ENCODE measurements around the gene CHST1. TPM values are rescaled to one million over a fixed set of nuclear protein-coding genes. Genes with fewer than 3 reads are reported as not detected.

Gene CHST1
- total and polyA plus RNA-seq, 4 donors = 6.0 to 31.0 (median 13.1) TPM

GRCh38 chr11:45643598-45644260, 21.7 kb downstream of the CHST1 start:
- H3K27ac ChIP-seq (ENCODE audit: low read depth in 1 of 2, low read length in 2 of 2) = no peak overlapping the region
- H3K36me3 ChIP-seq (ENCODE audit: control insufficient read depth in 1 of 2, insufficient read depth in 2 of 2, low read length in 1 of 2) = no peaks in the 10 kb centered on the region
- no peaks in the 10 kb centered on the region for H3K4me1 ChIP-seq (ENCODE audit: control insufficient read depth in 1 of 2, insufficient read depth in 2 of 2, low read length in 2 of 2)
- no peak for ATAC-seq (ENCODE audit: low FRiP score)
- no peak overlapping the region for H3K4me3 ChIP-seq (ENCODE audit: low read length in 2 of 2)
- intact Hi-C loops (cut with DNase I) = no loop called here
- peaks cover 0 to 2% of the 10 kb centered on the region in 2 donors for H3K27me3 ChIP-seq (ENCODE audit: control insufficient read depth in 1 of 2, insufficient read depth in 2 of 2, low read length in 1 of 2)
- no peaks in the 10 kb centered on the region for H3K9me3 ChIP-seq (ENCODE audit: control insufficient read depth, low read length)
- 63 to 68% methylated on average over 7 of the region's 7 CpGs for WGBS, 2 donors
- DNase-seq = no peak

- peaks cover 0 to 4% of the 10 kb centered on the region in 2 donors for H3K27me3 ChIP-seq (ENCODE audit: control insufficient read depth in 1 of 2, insufficient read depth in 2 of 2, low read length in 1 of 2)
- no peak for ATAC-seq (ENCODE audit: low FRiP score)
- H3K27ac ChIP-seq (ENCODE audit: low read depth in 1 of 2, low read length in 2 of 2) = no peak overlapping the region
- H3K9me3 ChIP-seq (ENCODE audit: control insufficient read depth, low read length) = peaks cover 3% of the 10 kb centered on the region
- intact Hi-C loops (cut with DNase I) = no loop called here
- H3K4me3 ChIP-seq (ENCODE audit: low read length in 2 of 2) = no peak overlapping the region
- no peak for DNase-seq
- no peaks in the 10 kb centered on the region for H3K36me3 ChIP-seq (ENCODE audit: control insufficient read depth in 1 of 2, insufficient read depth in 2 of 2, low read length in 1 of 2)
- H3K4me1 ChIP-seq (ENCODE audit: control insufficient read depth in 1 of 2, insufficient read depth in 2 of 2, low read length in 2 of 2) = no peaks in the 10 kb centered on the region
- 77 to 81% methylated on average over 2 of the region's 2 CpGs for WGBS, 2 donors
Measured at GRCh38 chr11:45641961-45642360, 23.5 kb downstream of the CHST1 start.

DNA sequence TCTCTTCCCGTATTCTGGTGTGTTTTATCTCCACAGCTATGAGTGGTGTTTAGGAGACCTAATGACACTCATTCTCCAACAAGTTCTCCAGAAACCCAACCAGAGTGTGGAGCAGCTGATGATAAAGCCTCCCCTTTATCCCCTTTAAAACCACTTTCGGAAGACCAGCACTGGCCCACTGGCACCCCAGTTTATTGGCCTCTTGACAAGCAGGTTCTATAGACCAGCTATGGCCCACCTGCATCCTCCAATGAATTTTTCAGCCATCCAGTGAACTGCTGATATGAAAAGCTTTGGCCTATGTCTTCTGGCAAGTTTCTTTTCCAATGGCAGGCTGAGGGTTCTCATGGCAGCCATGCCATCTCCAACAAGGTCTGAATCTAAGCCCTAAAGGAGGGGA, 27.4 kb downstream of the CHST1 start:
- no peaks in the 10 kb centered on the region for H3K4me1 ChIP-seq (ENCODE audit: control insufficient read depth in 1 of 2, insufficient read depth in 2 of 2, low read length in 2 of 2)
- peaks cover 0 to 4% of the 10 kb centered on the region in 2 donors for H3K27me3 ChIP-seq (ENCODE audit: control insufficient read depth in 1 of 2, insufficient read depth in 2 of 2, low read length in 1 of 2)
- ATAC-seq (ENCODE audit: low FRiP score) (no peak), DNase-seq (no peak)
- whole genome bisulfite sequencing, 2 donors = 86 to 87% methylated on average over 2 of the region's 2 CpGs
- no peak overlapping the region for H3K27ac ChIP-seq (ENCODE audit: low read depth in 1 of 2, low read length in 2 of 2)
- no peaks in the 10 kb centered on the region for H3K36me3 ChIP-seq (ENCODE audit: control insufficient read depth in 1 of 2, insufficient read depth in 2 of 2, low read length in 1 of 2)
- peaks cover 3% of the 10 kb centered on the region for H3K9me3 ChIP-seq (ENCODE audit: control insufficient read depth, low read length)
- intact Hi-C loops (cut with DNase I) = no loop called here
- H3K4me3 ChIP-seq (ENCODE audit: low read length in 2 of 2) = no peak overlapping the region

DNA sequence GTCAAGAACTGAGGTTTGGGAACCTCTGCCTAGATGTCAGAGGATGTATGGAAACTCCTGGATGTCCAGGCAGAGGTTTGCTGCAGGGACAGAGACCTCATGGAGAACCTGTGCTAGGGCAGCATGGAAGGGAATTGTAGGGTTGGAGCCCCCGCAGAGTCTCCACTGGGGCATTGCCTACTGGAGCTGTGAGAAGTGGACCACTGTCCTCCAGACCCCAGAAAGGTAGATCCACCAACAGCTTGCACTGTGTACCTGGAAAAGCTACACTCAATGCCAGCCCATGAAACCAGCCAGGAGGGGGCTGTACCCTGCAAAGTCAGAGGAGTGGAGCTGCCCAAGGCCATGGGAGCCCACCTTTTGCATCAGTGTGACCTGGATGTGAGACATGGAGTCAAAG, 29.5 kb downstream of the CHST1 start:
- peaks cover 3% of the 10 kb centered on the region for H3K9me3 ChIP-seq (ENCODE audit: control insufficient read depth, low read length)
- intact Hi-C loops (cut with DNase I) = no loop called here
- no peak overlapping the region for H3K4me3 ChIP-seq (ENCODE audit: low read length in 2 of 2)
- WGBS, 2 donors = 94 to 96% methylated on average over 1 of the region's 1 CpG
- no peak overlapping the region for H3K27ac ChIP-seq (ENCODE audit: low read depth in 1 of 2, low read length in 2 of 2)
- DNase-seq = no peak
- no peaks in the 10 kb centered on the region for H3K4me1 ChIP-seq (ENCODE audit: control insufficient read depth in 1 of 2, insufficient read depth in 2 of 2, low read length in 2 of 2)
- H3K27me3 ChIP-seq (ENCODE audit: control insufficient read depth in 1 of 2, insufficient read depth in 2 of 2, low read length in 1 of 2) = peaks cover 0 to 3% of the 10 kb centered on the region in 2 donors
- no peaks in the 10 kb centered on the region for H3K36me3 ChIP-seq (ENCODE audit: control insufficient read depth in 1 of 2, insufficient read depth in 2 of 2, low read length in 1 of 2)
- ATAC-seq (ENCODE audit: low FRiP score) = no peak

- no peak overlapping the region for H3K4me3 ChIP-seq (ENCODE audit: low read length in 2 of 2)
- DNase-seq (no peak), ATAC-seq (ENCODE audit: low FRiP score) (no peak)
- H3K27me3 ChIP-seq (ENCODE audit: control insufficient read depth in 1 of 2, insufficient read depth in 2 of 2, low read length in 1 of 2) = no peaks in the 10 kb centered on the region
- no peaks in the 10 kb centered on the region for H3K4me1 ChIP-seq (ENCODE audit: control insufficient read depth in 1 of 2, insufficient read depth in 2 of 2, low read length in 2 of 2)
- 87 to 91% methylated on average over 6 of the region's 6 CpGs for WGBS, 2 donors
- intact Hi-C loops (cut with DNase I) = no loop called here
- H3K36me3 ChIP-seq (ENCODE audit: control insufficient read depth in 1 of 2, insufficient read depth in 2 of 2, low read length in 1 of 2) = no peaks in the 10 kb centered on the region
- H3K9me3 ChIP-seq (ENCODE audit: control insufficient read depth, low read length) = peaks cover 4% of the 10 kb centered on the region
- H3K27ac ChIP-seq (ENCODE audit: low read depth in 1 of 2, low read length in 2 of 2) = no peak overlapping the region
Measured at GRCh38 chr11:45625611-45626010, 39.8 kb downstream of the CHST1 start.

GRCh38 chr11:45624095-45624494, 41.3 kb downstream of the CHST1 start:
- Histone ChIP-seq H3K9me3 (ENCODE audit: control insufficient read depth, low read length) (peaks cover 7% of the 10 kb centered on the region), H3K36me3 (ENCODE audit: control insufficient read depth in 1 of 2, insufficient read depth in 2 of 2, low read length in 1 of 2) (no peaks in the 10 kb centered on the region), H3K4me1 (ENCODE audit: control insufficient read depth in 1 of 2, insufficient read depth in 2 of 2, low read length in 2 of 2) (no peaks in the 10 kb centered on the region), H3K4me3 (ENCODE audit: low read length in 2 of 2) (no peak overlapping the region), H3K27me3 (ENCODE audit: control insufficient read depth in 1 of 2, insufficient read depth in 2 of 2, low read length in 1 of 2) (no peaks in the 10 kb centered on the region), H3K27ac (ENCODE audit: low read depth in 1 of 2, low read length in 2 of 2) (no peak overlapping the region)
- WGBS, 2 donors = 76 to 86% methylated on average over 2 of the region's 2 CpGs
- ATAC-seq (ENCODE audit: low FRiP score) (no peak), DNase-seq (no peak)
- intact Hi-C loops (cut with DNase I) = no loop called here

DNA sequence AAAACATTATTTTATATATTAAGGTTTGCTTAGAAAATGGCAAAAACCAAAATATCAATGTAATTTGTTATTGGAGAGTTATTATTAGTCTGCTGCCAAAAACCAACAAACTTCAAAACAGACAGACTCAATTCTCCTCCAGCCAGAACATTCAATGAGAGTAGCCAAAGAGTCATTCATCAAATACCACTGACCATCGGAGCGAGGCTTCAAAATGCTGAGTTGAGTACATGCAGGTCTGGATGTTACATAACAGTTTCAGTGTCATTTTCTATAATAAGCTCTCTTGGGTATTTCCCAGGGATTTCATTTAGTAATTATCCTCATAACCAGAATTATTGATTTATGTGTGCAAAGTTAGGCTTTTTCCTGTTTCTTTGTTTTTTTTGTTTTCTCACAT, 42.6 kb downstream of the CHST1 start:
- no peaks in the 10 kb centered on the region for H3K36me3 ChIP-seq (ENCODE audit: control insufficient read depth in 1 of 2, insufficient read depth in 2 of 2, low read length in 1 of 2)
- H3K27ac ChIP-seq (ENCODE audit: low read depth in 1 of 2, low read length in 2 of 2) = no peak overlapping the region
- intact Hi-C loops (cut with DNase I) = no loop called here
- DNase-seq (no peak), ATAC-seq (ENCODE audit: low FRiP score) (no peak)
- H3K27me3 ChIP-seq (ENCODE audit: control insufficient read depth in 1 of 2, insufficient read depth in 2 of 2, low read length in 1 of 2) = no peaks in the 10 kb centered on the region
- H3K4me1 ChIP-seq (ENCODE audit: control insufficient read depth in 1 of 2, insufficient read depth in 2 of 2, low read length in 2 of 2) = no peaks in the 10 kb centered on the region
- no peak overlapping the region for H3K4me3 ChIP-seq (ENCODE audit: low read length in 2 of 2)
- WGBS, 2 donors = 31 to 35% methylated on average over 2 of the region's 2 CpGs
- H3K9me3 ChIP-seq (ENCODE audit: control insufficient read depth, low read length) = peaks cover 7% of the 10 kb centered on the region

GRCh38 chr11:45622283-45622682, 43.1 kb downstream of the CHST1 start:
- no peak for DNase-seq
- WGBS, 2 donors = 95 to 98% methylated on average over 2 of the region's 2 CpGs

GRCh38 chr11:45621588-45621987, 43.8 kb downstream of the CHST1 start:
- Histone ChIP-seq H3K4me1 (ENCODE audit: control insufficient read depth in 1 of 2, insufficient read depth in 2 of 2, low read length in 2 of 2) (no peaks in the 10 kb centered on the region), H3K36me3 (ENCODE audit: control insufficient read depth in 1 of 2, insufficient read depth in 2 of 2, low read length in 1 of 2) (no peaks in the 10 kb centered on the region), H3K4me3 (ENCODE audit: low read length in 2 of 2) (no peak overlapping the region), H3K27me3 (ENCODE audit: control insufficient read depth in 1 of 2, insufficient read depth in 2 of 2, low read length in 1 of 2) (no peaks in the 10 kb centered on the region), H3K27ac (ENCODE audit: low read depth in 1 of 2, low read length in 2 of 2) (no peak overlapping the region), H3K9me3 (ENCODE audit: control insufficient read depth, low read length) (peaks cover 7% of the 10 kb centered on the region)
- ATAC-seq (ENCODE audit: low FRiP score) (no peak), DNase-seq (no peak)
- 50 to 67% methylated on average over 1 of the region's 1 CpG for WGBS, 2 donors
- intact Hi-C loops (cut with DNase I) = no loop called here

More at GRCh38 chr11:45622283-45622682, 43.1 kb downstream of the CHST1 start:
- no peak for ATAC-seq (ENCODE audit: low FRiP score)
- H3K27me3 ChIP-seq (ENCODE audit: control insufficient read depth in 1 of 2, insufficient read depth in 2 of 2, low read length in 1 of 2) = no peaks in the 10 kb centered on the region
- no peaks in the 10 kb centered on the region for H3K4me1 ChIP-seq (ENCODE audit: control insufficient read depth in 1 of 2, insufficient read depth in 2 of 2, low read length in 2 of 2)
- H3K36me3 ChIP-seq (ENCODE audit: control insufficient read depth in 1 of 2, insufficient read depth in 2 of 2, low read length in 1 of 2) = no peaks in the 10 kb centered on the region
- intact Hi-C loops (cut with DNase I) = no loop called here
- peaks cover 6% of the 10 kb centered on the region for H3K9me3 ChIP-seq (ENCODE audit: control insufficient read depth, low read length)
- no peak overlapping the region for H3K27ac ChIP-seq (ENCODE audit: low read depth in 1 of 2, low read length in 2 of 2)
- no peak overlapping the region for H3K4me3 ChIP-seq (ENCODE audit: low read length in 2 of 2)

All from aorta (tissue), 5 donors.